Measurements from ENCODE around the gene LBP. TPM values are rescaled to one million over a fixed set of nuclear protein-coding genes. Genes with fewer than 3 reads are reported as not detected.

LBP gene
- total RNA-seq, 1 experiment from 2014 or later = 0.15 TPM

DNA sequence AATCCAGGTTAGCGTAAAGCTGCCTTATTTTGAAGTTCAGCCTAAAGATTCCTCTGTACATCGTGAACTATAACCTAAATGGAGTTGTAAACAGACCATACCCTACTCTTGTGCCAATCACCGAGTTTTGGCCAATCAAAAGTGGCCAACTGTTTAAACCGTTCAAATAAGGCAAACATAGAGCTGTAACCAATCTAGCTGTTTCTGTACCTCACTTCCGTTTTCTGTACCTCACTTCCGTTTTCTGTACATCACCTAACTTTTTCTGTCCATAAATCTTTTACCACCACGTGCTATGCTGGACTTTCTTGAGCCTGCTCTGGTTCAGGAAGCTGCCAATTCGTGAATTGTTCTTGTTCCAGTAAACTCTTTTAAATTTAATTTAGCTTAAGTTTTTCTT lies 39.7 kb downstream of the LBP start:
- no peak overlapping the region for H3K4me3 ChIP-seq (ENCODE audit: low read depth in 2 of 2, low read length in 2 of 2)
- H3K9me3 ChIP-seq (ENCODE audit: control insufficient read depth, insufficient read depth, low read depth, low read length) = no peaks in the 10 kb centered on the region
- H3K27me3 ChIP-seq (ENCODE audit: control insufficient read depth, insufficient read depth, low read length) = 0 out of 2 replicates have a peak, but pooled peaks cover 4% of the 10 kb centered on the region
- POLR2A ChIA-PET = interaction anchor here (0.5 kb wide), 1 partner anchor 12 kb away, joined by 14 read pairs; no protein-coding TSS in a partner anchor
- no peaks in the 10 kb centered on the region for H3K4me1 ChIP-seq (ENCODE audit: control insufficient read depth, insufficient read depth, low read length)
- TF ChIP-seq SIN3A (IDR thresholded peaks at IDR 0.05; ENCODE audit: borderline replicate concordance, insufficient read depth, low read depth, low read length) = no peak
- TF ChIP-seq TCF7L2 (IDR thresholded peaks at IDR 0.05; ENCODE audit: low read depth, low read length) = no peak
- TF ChIP-seq, protein P1, sequence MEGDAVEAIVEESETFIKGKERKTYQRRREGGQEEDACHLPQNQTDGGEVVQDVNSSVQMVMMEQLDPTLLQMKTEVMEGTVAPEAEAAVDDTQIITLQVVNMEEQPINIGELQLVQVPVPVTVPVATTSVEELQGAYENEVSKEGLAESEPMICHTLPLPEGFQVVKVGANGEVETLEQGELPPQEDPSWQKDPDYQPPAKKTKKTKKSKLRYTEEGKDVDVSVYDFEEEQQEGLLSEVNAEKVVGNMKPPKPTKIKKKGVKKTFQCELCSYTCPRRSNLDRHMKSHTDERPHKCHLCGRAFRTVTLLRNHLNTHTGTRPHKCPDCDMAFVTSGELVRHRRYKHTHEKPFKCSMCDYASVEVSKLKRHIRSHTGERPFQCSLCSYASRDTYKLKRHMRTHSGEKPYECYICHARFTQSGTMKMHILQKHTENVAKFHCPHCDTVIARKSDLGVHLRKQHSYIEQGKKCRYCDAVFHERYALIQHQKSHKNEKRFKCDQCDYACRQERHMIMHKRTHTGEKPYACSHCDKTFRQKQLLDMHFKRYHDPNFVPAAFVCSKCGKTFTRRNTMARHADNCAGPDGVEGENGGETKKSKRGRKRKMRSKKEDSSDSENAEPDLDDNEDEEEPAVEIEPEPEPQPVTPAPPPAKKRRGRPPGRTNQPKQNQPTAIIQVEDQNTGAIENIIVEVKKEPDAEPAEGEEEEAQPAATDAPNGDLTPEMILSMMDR (IDR thresholded peaks at IDR 0.05) = no peak
- TF ChIP-seq, protein P2, sequence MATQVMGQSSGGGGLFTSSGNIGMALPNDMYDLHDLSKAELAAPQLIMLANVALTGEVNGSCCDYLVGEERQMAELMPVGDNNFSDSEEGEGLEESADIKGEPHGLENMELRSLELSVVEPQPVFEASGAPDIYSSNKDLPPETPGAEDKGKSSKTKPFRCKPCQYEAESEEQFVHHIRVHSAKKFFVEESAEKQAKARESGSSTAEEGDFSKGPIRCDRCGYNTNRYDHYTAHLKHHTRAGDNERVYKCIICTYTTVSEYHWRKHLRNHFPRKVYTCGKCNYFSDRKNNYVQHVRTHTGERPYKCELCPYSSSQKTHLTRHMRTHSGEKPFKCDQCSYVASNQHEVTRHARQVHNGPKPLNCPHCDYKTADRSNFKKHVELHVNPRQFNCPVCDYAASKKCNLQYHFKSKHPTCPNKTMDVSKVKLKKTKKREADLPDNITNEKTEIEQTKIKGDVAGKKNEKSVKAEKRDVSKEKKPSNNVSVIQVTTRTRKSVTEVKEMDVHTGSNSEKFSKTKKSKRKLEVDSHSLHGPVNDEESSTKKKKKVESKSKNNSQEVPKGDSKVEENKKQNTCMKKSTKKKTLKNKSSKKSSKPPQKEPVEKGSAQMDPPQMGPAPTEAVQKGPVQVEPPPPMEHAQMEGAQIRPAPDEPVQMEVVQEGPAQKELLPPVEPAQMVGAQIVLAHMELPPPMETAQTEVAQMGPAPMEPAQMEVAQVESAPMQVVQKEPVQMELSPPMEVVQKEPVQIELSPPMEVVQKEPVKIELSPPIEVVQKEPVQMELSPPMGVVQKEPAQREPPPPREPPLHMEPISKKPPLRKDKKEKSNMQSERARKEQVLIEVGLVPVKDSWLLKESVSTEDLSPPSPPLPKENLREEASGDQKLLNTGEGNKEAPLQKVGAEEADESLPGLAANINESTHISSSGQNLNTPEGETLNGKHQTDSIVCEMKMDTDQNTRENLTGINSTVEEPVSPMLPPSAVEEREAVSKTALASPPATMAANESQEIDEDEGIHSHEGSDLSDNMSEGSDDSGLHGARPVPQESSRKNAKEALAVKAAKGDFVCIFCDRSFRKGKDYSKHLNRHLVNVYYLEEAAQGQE (IDR thresholded peaks at IDR 0.05; ENCODE audit: insufficient read depth in 1 of 2, low read depth in 2 of 2, low read length in 1 of 2) = no peak
- no peak for TF ChIP-seq POLR2AphosphoS5 (IDR thresholded peaks at IDR 0.05; ENCODE audit: low read depth, low read length)
- H3K27ac ChIP-seq (ENCODE audit: low read length) = no peak overlapping the region
- in situ Hi-C loops (cut with HindIII; ENCODE audit: low pct_unique_long_range_greater_than_20kb, low sequenced_read_pairs) (no loop called here), intact Hi-C loops (cut with micrococcal nuclease; ENCODE audit: unreplicated experiment) (no loop called here)
- CTCF ChIA-PET = no interaction called here
- H3K36me3 ChIP-seq (ENCODE audit: control insufficient read depth, insufficient read depth, low read length) = no peaks in the 10 kb centered on the region
- BruUV-seq (replicated peaks) = no TSS peak
- ATAC-seq (no peak), DNase-seq (ENCODE audit: low read depth, low spot score) (no peak)

DNA sequence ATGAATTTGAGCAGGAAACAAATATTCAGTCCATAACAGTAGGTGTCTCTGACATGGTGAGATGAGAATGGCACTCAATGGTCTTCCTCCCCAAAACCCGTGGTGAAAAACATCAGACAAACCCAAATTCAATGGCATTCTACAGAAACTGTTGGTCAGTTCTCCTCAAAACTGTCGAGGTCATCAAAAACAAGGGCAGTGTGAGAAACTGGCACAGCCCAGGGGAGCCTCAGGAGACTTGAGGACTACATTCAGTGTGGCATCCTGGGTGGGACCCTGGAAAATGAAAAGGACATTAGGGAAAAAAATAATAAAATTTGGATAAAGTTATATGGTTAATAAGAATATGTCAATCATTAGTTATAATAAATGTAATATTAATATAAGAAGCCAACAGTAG lies 40.6 kb downstream of the LBP start:
- no TSS peak for BruUV-seq (replicated peaks)
- Histone ChIP-seq H3K27ac (ENCODE audit: low read length) (no peak overlapping the region), H3K9me3 (ENCODE audit: control insufficient read depth, insufficient read depth, low read depth, low read length) (no peaks in the 10 kb centered on the region), H3K27me3 (ENCODE audit: control insufficient read depth, insufficient read depth, low read length) (0 out of 2 replicates have a peak, but pooled peaks cover 4% of the 10 kb centered on the region), H3K4me3 (ENCODE audit: low read depth in 2 of 2, low read length in 2 of 2) (no peak overlapping the region), H3K36me3 (ENCODE audit: control insufficient read depth, insufficient read depth, low read length) (no peaks in the 10 kb centered on the region), H3K4me1 (ENCODE audit: control insufficient read depth, insufficient read depth, low read length) (no peaks in the 10 kb centered on the region)
- ChIA-PET CTCF (no interaction called here), POLR2A (no interaction called here)
- no peak for DNase-seq (ENCODE audit: low read depth, low spot score)
- ATAC-seq = no peak
- intact Hi-C loops (cut with micrococcal nuclease; ENCODE audit: unreplicated experiment) (no loop called here), in situ Hi-C loops (cut with HindIII; ENCODE audit: low pct_unique_long_range_greater_than_20kb, low sequenced_read_pairs) (no loop called here)
- no peak for TF ChIP-seq TCF7L2 (IDR thresholded peaks at IDR 0.05; ENCODE audit: low read depth, low read length)
- TF ChIP-seq, protein P1 (IDR thresholded peaks at IDR 0.05) = no peak
- TF ChIP-seq, protein P2 (IDR thresholded peaks at IDR 0.05; ENCODE audit: insufficient read depth in 1 of 2, low read depth in 2 of 2, low read length in 1 of 2) = no peak
- no peak for TF ChIP-seq POLR2AphosphoS5 (IDR thresholded peaks at IDR 0.05; ENCODE audit: low read depth, low read length)
- TF ChIP-seq SIN3A (IDR thresholded peaks at IDR 0.05; ENCODE audit: borderline replicate concordance, insufficient read depth, low read depth, low read length) = no peak
